ENCODE results near the gene HSPA12B.

DNA sequence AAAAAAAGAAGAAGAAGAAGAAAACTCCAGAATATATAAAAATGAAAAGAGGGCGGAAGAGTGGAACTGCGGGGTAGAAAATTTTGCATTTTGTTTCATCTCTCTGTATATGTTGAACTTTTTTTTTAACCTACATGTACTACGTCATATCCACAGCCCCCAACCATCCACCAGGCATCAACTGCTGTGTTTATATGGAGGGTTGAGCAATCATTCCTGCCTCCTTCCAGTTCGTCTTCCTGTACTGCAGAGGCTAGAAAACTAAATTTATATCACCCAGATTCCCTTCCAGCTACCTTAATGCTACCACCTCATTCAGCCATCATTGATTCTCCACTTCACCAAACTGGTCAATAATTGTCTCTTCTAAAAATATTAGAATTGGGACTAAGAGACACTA is 10.6 kb upstream of the HSPA12B start:
- TF ChIP-seq, protein P1, sequence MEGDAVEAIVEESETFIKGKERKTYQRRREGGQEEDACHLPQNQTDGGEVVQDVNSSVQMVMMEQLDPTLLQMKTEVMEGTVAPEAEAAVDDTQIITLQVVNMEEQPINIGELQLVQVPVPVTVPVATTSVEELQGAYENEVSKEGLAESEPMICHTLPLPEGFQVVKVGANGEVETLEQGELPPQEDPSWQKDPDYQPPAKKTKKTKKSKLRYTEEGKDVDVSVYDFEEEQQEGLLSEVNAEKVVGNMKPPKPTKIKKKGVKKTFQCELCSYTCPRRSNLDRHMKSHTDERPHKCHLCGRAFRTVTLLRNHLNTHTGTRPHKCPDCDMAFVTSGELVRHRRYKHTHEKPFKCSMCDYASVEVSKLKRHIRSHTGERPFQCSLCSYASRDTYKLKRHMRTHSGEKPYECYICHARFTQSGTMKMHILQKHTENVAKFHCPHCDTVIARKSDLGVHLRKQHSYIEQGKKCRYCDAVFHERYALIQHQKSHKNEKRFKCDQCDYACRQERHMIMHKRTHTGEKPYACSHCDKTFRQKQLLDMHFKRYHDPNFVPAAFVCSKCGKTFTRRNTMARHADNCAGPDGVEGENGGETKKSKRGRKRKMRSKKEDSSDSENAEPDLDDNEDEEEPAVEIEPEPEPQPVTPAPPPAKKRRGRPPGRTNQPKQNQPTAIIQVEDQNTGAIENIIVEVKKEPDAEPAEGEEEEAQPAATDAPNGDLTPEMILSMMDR (IDR thresholded peaks at IDR 0.05): no peak
- no peak for TF ChIP-seq ZFX (IDR thresholded peaks at IDR 0.05; ENCODE audit: borderline replicate concordance)

Measured in 22Rv1 (cell line).